Esophagus muscularis mucosa (tissue), 4 donors: ENCODE data around the gene PRKCE. TPM values are rescaled to one million over a fixed set of nuclear protein-coding genes. Genes with fewer than 3 reads are reported as not detected.

ENCODE experiments used
- DNase-seq: peaks from one replicate; pipeline ENCODE4 v3.0.0-alpha.2; 2017; ENCODE audit errors: extremely low spot score
- H3K27ac ChIP-seq, 4 donors: fragments of 200-600 bp; sonication (generic); replicated peaks in 1 of 4; 1 replicate in 3 of 4; 2 replicates in 1 of 4; pipeline ENCODE4 v1.5.1; 2016 to 2019; ENCODE audit warnings: mild to moderate bottlenecking in 1 of 4
- H3K27me3 ChIP-seq, 4 donors: fragments of 200-600 bp; sonication (generic); one replicate each; pipeline versions ENCODE4 v1.5.1 to v1.6.0; 2016 to 2019
- H3K36me3 ChIP-seq, 4 donors: fragments of 200-600 bp; sonication (generic); one replicate each; pipeline ENCODE4 v1.5.1; 2016 to 2019
- H3K4me1 ChIP-seq, 4 donors: fragments of 200-600 bp; sonication (generic); one replicate each; pipeline ENCODE4 v1.5.1; 2016 to 2019
- H3K4me3 ChIP-seq, 4 donors: fragments of 200-600 bp; sonication (generic); 1 replicate in 2 of 4; 2 replicates in 2 of 4; pipeline ENCODE4 v1.5.1; 2016 to 2019; ENCODE audit warnings: mild to moderate bottlenecking in 4 of 4, moderate library complexity in 1 of 4
- H3K9me3 ChIP-seq, 4 donors: fragments of 200-600 bp; sonication (generic); 1 replicate in 3 of 4; 2 replicates in 1 of 4; pipeline ENCODE4 v1.5.1; 2016 to 2019
- CTCF ChIP-seq, 3 experiments: fragments of 200-600 bp in 2 of 3; fragments of 450-650 bp in 1 of 3; sonication (generic) in 2 of 3; IDR thresholded peaks; one replicate each; pipeline ENCODE4 v1.5.1; 2017 to 2019; ENCODE audit warnings: antibody characterized with exemption in 3 of 3, mild to moderate bottlenecking in 2 of 3, moderate library complexity in 1 of 3
- EP300 ChIP-seq: sonication (generic); formaldehyde crosslinking; IDR thresholded peaks from one replicate; pipeline ENCODE4 v1.6.1; 2017; ENCODE audit warnings: antibody characterized with exemption
- POLR2A ChIP-seq: fragments of 450-650 bp; IDR thresholded peaks from one replicate; pipeline ENCODE4 v1.6.1; 2017; ENCODE audit warnings: antibody characterized with exemption, moderate library complexity, mild to moderate bottlenecking, low read depth
- POLR2AphosphoS5 ChIP-seq, 2 donors: sonication (generic); formaldehyde crosslinking; IDR thresholded peaks; one replicate each; pipeline ENCODE4 v1.6.1; 2017; ENCODE audit warnings: antibody characterized with exemption in 2 of 2
- WGBS: methylation state at CpG from one replicate; pipeline ENCODE4 v1.1.5; 2018; 5-methylcytosine and 5-hydroxymethylcytosine counted together
- intact Hi-C: fragments of 100-400 bp; cut with DNase I; formaldehyde crosslinking; loops from one replicate; pipeline ENCODE4 v1.15.1; 2023
- total RNA-seq, 4 donors: library from RNA; depleted of rRNA; stranded (reverse); fragments of >200 nt; gene quantifications; one replicate each; pipeline versions ENCODE4 v1.1.0 to v1.2.1, GENCODE V29; 2016

PRKCE gene
- total RNA-seq, 4 donors from 2014 or later: 11.6 to 21.1 (median 13.0) TPM

GRCh38 chr2:46231721-46232120 lies 580.2 kb downstream of the PRKCE start:
- WGBS: 95% methylated on average over 5 of the region's 5 CpGs
- Histone ChIP-seq H3K27ac (no peak overlapping the region), H3K36me3 (no peaks in the 10 kb centered on the region), H3K4me1 (peaks cover 0 to 12% (median 5%) of the 10 kb centered on the region in 4 donors), H3K9me3 (no peaks in the 10 kb centered on the region), H3K4me3 (no peak overlapping the region), H3K27me3 (no peaks in the 10 kb centered on the region)
- DNase-seq: no peak
- no peak for TF ChIP-seq CTCF (IDR thresholded peaks at IDR 0.05)
- intact Hi-C loops: no loop called here

GRCh38 chr2:46232860-46233259 lies 581.4 kb downstream of the PRKCE start:
- H3K9me3 ChIP-seq: no peaks in the 10 kb centered on the region
- H3K4me1 ChIP-seq: peaks cover 0 to 12% (median 5%) of the 10 kb centered on the region in 4 donors
- no peak for DNase-seq
- 83% methylated on average over 7 of the region's 7 CpGs for WGBS
- no peaks in the 10 kb centered on the region for H3K36me3 ChIP-seq
- no peaks in the 10 kb centered on the region for H3K27me3 ChIP-seq
- TF ChIP-seq EP300 (no peak), CTCF (IDR thresholded peaks at IDR 0.05) (no peak), POLR2A (no peak), POLR2AphosphoS5 (IDR thresholded peaks at IDR 0.05) (no peak)
- H3K27ac ChIP-seq: no peak overlapping the region
- H3K4me3 ChIP-seq: no peak overlapping the region
- intact Hi-C loops: no loop called here

GRCh38 chr2:46236006-46236875 lies 584.8 kb downstream of the PRKCE start:
- H3K27me3 ChIP-seq: no peaks in the 10 kb centered on the region
- H3K4me1 ChIP-seq: no peaks in the 10 kb centered on the region
- H3K36me3 ChIP-seq: no peaks in the 10 kb centered on the region
- WGBS: 81% methylated on average over 4 of the region's 4 CpGs
- no peak overlapping the region for H3K4me3 ChIP-seq
- no peaks in the 10 kb centered on the region for H3K9me3 ChIP-seq
- intact Hi-C loops: no loop called here
- TF ChIP-seq CTCF (IDR thresholded peaks at IDR 0.05): no peak
- DNase-seq: no peak
- H3K27ac ChIP-seq: no peak overlapping the region

GRCh38 chr2:46236876-46237859 lies 585.7 kb downstream of the PRKCE start:
- no peak overlapping the region for H3K4me3 ChIP-seq
- H3K36me3 ChIP-seq: no peaks in the 10 kb centered on the region
- no peaks in the 10 kb centered on the region for H3K27me3 ChIP-seq
- no peak overlapping the region for H3K27ac ChIP-seq
- DNase-seq: no peak
- WGBS: 79% methylated on average over 8 of the region's 8 CpGs
- TF ChIP-seq POLR2AphosphoS5 (IDR thresholded peaks at IDR 0.05) (no peak), POLR2A (no peak), EP300 (no peak), CTCF (IDR thresholded peaks at IDR 0.05) (no peak)
- H3K4me1 ChIP-seq: no peaks in the 10 kb centered on the region
- no peaks in the 10 kb centered on the region for H3K9me3 ChIP-seq
- intact Hi-C loops: no loop called here

Other genes with a start within 250 kb of the PRKCE start
- gene SRBD1, start 40.4 kb upstream of the PRKCE start, total RNA-seq: 10 to 100 TPM in 3 of 4 donors, 1 to 10 TPM in 1; 9.0 to 22.0 (median 13.0) TPM